CD14-positive monocyte (primary cell): ENCODE data around the gene GAPVD1. TPM values are rescaled to one million over a fixed set of nuclear protein-coding genes. Genes with fewer than 3 reads are reported as not detected.

Experiments
- DNase-seq, 3 donors: peaks; one replicate each; pipeline ENCODE4 v3.0.0-alpha.2; 2011 to 2022
- H2AFZ ChIP-seq: 2 replicates; pipeline ENCODE4 v1.6.0; 2012; ENCODE audit warnings: mild to moderate bottlenecking, low read depth, low read length, inconsistent platforms; ENCODE audit not compliant: insufficient read depth, poor library complexity, severe bottlenecking
- H3K27ac ChIP-seq, 2 donors: 1 replicate in 1 of 2; 2 replicates in 1 of 2; pipeline ENCODE4 v1.5.1; 2012 to 2013; ENCODE audit warnings: low read length in 2 of 2, control low read depth in 1 of 2, inconsistent platforms in 1 of 2, low read depth in 1 of 2, mild to moderate bottlenecking in 1 of 2
- H3K27me3 ChIP-seq, 2 donors: one replicate each; pipeline versions ENCODE4 v1.6.0 to v1.6.1; 2011 to 2013; ENCODE audit warnings: low read length in 2 of 2; ENCODE audit not compliant: control insufficient read depth in 2 of 2, insufficient read depth in 2 of 2
- H3K36me3 ChIP-seq, 2 donors: replicated peaks in 1 of 2; 1 replicate in 1 of 2; 2 replicates in 1 of 2; pipeline versions ENCODE4 v1.5.1 to v1.6.1; 2012 to 2013; ENCODE audit warnings: low read length in 2 of 2, control low read depth in 1 of 2, inconsistent platforms in 1 of 2, mild to moderate bottlenecking in 1 of 2; ENCODE audit not compliant: insufficient read depth in 2 of 2, control insufficient read depth in 1 of 2
- H3K4me1 ChIP-seq, 2 donors: 1 replicate in 1 of 2; 2 replicates in 1 of 2; pipeline versions ENCODE4 v1.5.1 to v1.6.1; 2012 to 2013; ENCODE audit warnings: low read length in 2 of 2, control low read depth in 1 of 2, inconsistent platforms in 1 of 2, mild to moderate bottlenecking in 1 of 2, moderate library complexity in 1 of 2; ENCODE audit not compliant: insufficient read depth in 2 of 2, control insufficient read depth in 1 of 2
- H3K4me2 ChIP-seq: replicated peaks from 2 replicates; pipeline ENCODE3; 2012; ENCODE audit warnings: low read length, moderate library complexity, mild to moderate bottlenecking; ENCODE audit not compliant: poor library complexity, severe bottlenecking; ENCODE audit errors: extremely low read depth
- H3K4me3 ChIP-seq, 3 experiments: fragments of 200-600 bp in 1 of 3; sonication (generic) in 1 of 3; replicated peaks in 1 of 3; 1 replicate in 2 of 3; 2 replicates in 1 of 3; pipeline ENCODE4 v1.5.1; 2011 to 2013; ENCODE audit warnings: low read length in 3 of 3, mild to moderate bottlenecking in 3 of 3, control low read depth in 2 of 3, low read depth in 2 of 3, inconsistent platforms in 1 of 3, moderate library complexity in 1 of 3
- H3K79me2 ChIP-seq: 2 replicates; pipeline ENCODE4 v1.6.0; 2012; ENCODE audit warnings: mild to moderate bottlenecking, control low read depth, inconsistent platforms, low read length, moderate library complexity; ENCODE audit not compliant: insufficient read depth
- H3K9ac ChIP-seq: 2 replicates; pipeline ENCODE4 v1.6.0; 2017; ENCODE audit warnings: low read length, mild to moderate bottlenecking; ENCODE audit not compliant: insufficient read depth, poor library complexity, severe bottlenecking
- H3K9me3 ChIP-seq, 2 donors: replicated peaks in 1 of 2; 1 replicate in 1 of 2; 2 replicates in 1 of 2; pipeline versions ENCODE4 v1.5.1 to v1.6.1; 2012 to 2013; ENCODE audit warnings: low read length in 2 of 2, control low read depth in 1 of 2; ENCODE audit not compliant: control insufficient read depth in 1 of 2, insufficient read depth in 1 of 2
- H4K20me1 ChIP-seq: 2 replicates; pipeline ENCODE4 v1.6.0; 2012; ENCODE audit warnings: mild to moderate bottlenecking, low read length, control low read depth, moderate library complexity; ENCODE audit not compliant: insufficient read depth
- H3K27ac Mint-ChIP-seq, 7 donors: one replicate each; pipeline ENCODE4 v1.8.0; 2020; ENCODE audit warnings: mild to moderate bottlenecking in 7 of 7, mixed read lengths in 7 of 7, moderate library complexity in 6 of 7, inconsistent platforms in 2 of 7
- H3K27me3 Mint-ChIP-seq, 3 donors: one replicate each; pipeline ENCODE4 v1.8.0; 2021 to 2022; ENCODE audit warnings: low read depth in 3 of 3, mild to moderate bottlenecking in 3 of 3, mixed read lengths in 3 of 3, moderate library complexity in 3 of 3, inconsistent platforms in 1 of 3
- H3K36me3 Mint-ChIP-seq, 2 donors: one replicate each; pipeline ENCODE4 v1.8.0; 2020; ENCODE audit warnings: mixed read lengths in 2 of 2, inconsistent platforms in 1 of 2, mild to moderate bottlenecking in 1 of 2
- H3K4me1 Mint-ChIP-seq: one replicate; pipeline ENCODE4 v1.8.0; 2020; ENCODE audit warnings: mild to moderate bottlenecking, mixed read lengths
- H3K4me3 Mint-ChIP-seq, 2 donors: one replicate each; pipeline ENCODE4 v1.8.0; 2020; ENCODE audit warnings: mild to moderate bottlenecking in 2 of 2, mixed read lengths in 2 of 2, moderate library complexity in 1 of 2
- H3K9me3 Mint-ChIP-seq, 7 donors: one replicate each; pipeline ENCODE4 v1.8.0; 2020 to 2022; ENCODE audit warnings: mixed read lengths in 7 of 7, mild to moderate bottlenecking in 6 of 7, moderate library complexity in 6 of 7, inconsistent platforms in 2 of 7
- CTCF ChIP-seq: fragments of 200-600 bp; IDR thresholded peaks from one replicate; pipeline ENCODE4 v1.8.0; 2022; ENCODE audit warnings: antibody characterized with exemption, mild to moderate bottlenecking
- WGBS: methylation state at CpG from one replicate; pipeline ENCODE4 v1.1.5; 2013; ENCODE audit warnings: missing lambda C conversion rate; ENCODE audit not compliant: insufficient coverage; 5-methylcytosine and 5-hydroxymethylcytosine counted together
- intact Hi-C, 2 donors: fragments of 100-400 bp; cut with micrococcal nuclease; formaldehyde crosslinking; loops; one replicate each; pipeline versions ENCODE4 v1.15.0 to v1.15.1; 2023
- polyA plus RNA-seq, 3 donors: library from polyadenylated mRNA; depleted of rRNA in 1 of 3; unstranded in 2 of 3; stranded (reverse) in 1 of 3; fragments of 300-500 nt in 2 of 3; fragments of >200 nt in 1 of 3; fragmentation: Illumina TruSeq in 2 of 3; gene quantifications; 1 replicate in 2 of 3; 2 replicates in 1 of 3; pipeline ENCODE4 v1.2.3, GENCODE V29; 2012 to 2021

The GAPVD1 gene
- polyA plus RNA-seq, 3 donors, result 18.7 to 49.2 (median 30.5) TPM

- DNase-seq, result no peak
- Mint-ChIP-seq H3K27ac (no peak overlapping the region), H3K36me3 (no peaks in the 10 kb centered on the region), H3K27me3 (peaks cover 1 to 4% (median 1%) of the 10 kb centered on the region in 3 donors), H3K9me3 (peaks cover 0 to 2% (median 0%) of the 10 kb centered on the region in 7 donors), H3K4me3 (no peak overlapping the region), H3K4me1 (no peaks in the 10 kb centered on the region)
- H3K9ac ChIP-seq, result no peak overlapping the region
- H3K36me3 ChIP-seq, result no peaks in the 10 kb centered on the region
- H3K27me3 ChIP-seq, result no peaks in the 10 kb centered on the region
- no peak overlapping the region for H3K27ac ChIP-seq
- WGBS, result 91% methylated on average over 11 of the region's 11 CpGs
- H3K9me3 ChIP-seq, result no peaks in the 10 kb centered on the region
- no peak overlapping the region for H2AFZ ChIP-seq
- no peak for TF ChIP-seq CTCF
- no peak overlapping the region for H3K4me2 ChIP-seq
- H4K20me1 ChIP-seq, result no peaks in the 10 kb centered on the region
- no peak overlapping the region for H3K4me3 ChIP-seq
- intact Hi-C loops, result no loop called here
- H3K4me1 ChIP-seq, result no peaks in the 10 kb centered on the region
- no peaks in the 10 kb centered on the region for H3K79me2 ChIP-seq
Observed at GRCh38 chr9:125397736-125398135, 136.1 kb downstream of the GAPVD1 start.

- no peaks in the 10 kb centered on the region for H4K20me1 ChIP-seq
- H3K4me2 ChIP-seq, result no peak overlapping the region
- no peaks in the 10 kb centered on the region for H3K4me1 ChIP-seq
- H3K36me3 ChIP-seq, result no peaks in the 10 kb centered on the region
- Mint-ChIP-seq H3K4me1 (no peaks in the 10 kb centered on the region), H3K27ac (no peak overlapping the region), H3K27me3 (peaks cover 1 to 4% (median 1%) of the 10 kb centered on the region in 3 donors), H3K36me3 (no peaks in the 10 kb centered on the region), H3K4me3 (no peak overlapping the region), H3K9me3 (peaks cover 0 to 2% (median 0%) of the 10 kb centered on the region in 7 donors)
- WGBS, result no CpG with 5 or more reads among the region's 1 CpG
- no peaks in the 10 kb centered on the region for H3K27me3 ChIP-seq
- H3K27ac ChIP-seq, result no peak overlapping the region
- intact Hi-C loops, result no loop called here
- no peak overlapping the region for H2AFZ ChIP-seq
- H3K9me3 ChIP-seq, result no peaks in the 10 kb centered on the region
- no peak overlapping the region for H3K4me3 ChIP-seq
- no peaks in the 10 kb centered on the region for H3K79me2 ChIP-seq
- no peak for TF ChIP-seq CTCF
- DNase-seq, result no peak
- H3K9ac ChIP-seq, result no peak overlapping the region
Observed at GRCh38 chr9:125398243-125398642, 136.6 kb downstream of the GAPVD1 start.
